ENCODE data around the gene SMPDL3A. TPM values are rescaled to one million over a fixed set of nuclear protein-coding genes. Genes with fewer than 3 reads are reported as not detected.

The SMPDL3A gene

Small RNAs within 50 kb of the gene (small RNA-seq; reads per million reads assigned to genes)
- gene RN7SL564P (ENCODE audit: low read depth) = not detected
